GM21723 (cell line): ENCODE results near the gene ABLIM2.

ENCODE experiments used
- ATAC-seq: cut with Tn5 transposase; IDR thresholded peaks from one replicate; pipeline ENCODE4 v1.9.1; 2021; ENCODE audit warnings: mild to moderate bottlenecking, moderate library complexity; ENCODE audit not compliant: unreplicated experiment

ABLIM2 gene

DNA sequence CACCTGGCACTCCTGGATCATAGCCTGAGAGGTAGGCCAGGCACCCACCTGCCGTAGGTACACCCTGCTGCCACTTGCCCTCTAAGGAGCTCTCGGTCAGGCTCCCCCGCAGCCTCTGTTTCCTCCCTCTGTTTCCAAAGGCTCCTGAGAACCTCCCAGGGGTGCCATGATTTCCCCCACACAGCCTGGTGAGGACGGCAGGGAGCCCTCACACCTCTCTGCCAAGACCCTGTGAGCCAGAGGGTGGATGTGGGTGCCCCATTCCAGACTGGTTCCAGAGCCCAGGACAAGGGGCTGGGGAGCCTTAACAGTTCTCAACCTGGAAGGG, 1.6 kb upstream of the ABLIM2 start:
- ATAC-seq, result no peak

DNA sequence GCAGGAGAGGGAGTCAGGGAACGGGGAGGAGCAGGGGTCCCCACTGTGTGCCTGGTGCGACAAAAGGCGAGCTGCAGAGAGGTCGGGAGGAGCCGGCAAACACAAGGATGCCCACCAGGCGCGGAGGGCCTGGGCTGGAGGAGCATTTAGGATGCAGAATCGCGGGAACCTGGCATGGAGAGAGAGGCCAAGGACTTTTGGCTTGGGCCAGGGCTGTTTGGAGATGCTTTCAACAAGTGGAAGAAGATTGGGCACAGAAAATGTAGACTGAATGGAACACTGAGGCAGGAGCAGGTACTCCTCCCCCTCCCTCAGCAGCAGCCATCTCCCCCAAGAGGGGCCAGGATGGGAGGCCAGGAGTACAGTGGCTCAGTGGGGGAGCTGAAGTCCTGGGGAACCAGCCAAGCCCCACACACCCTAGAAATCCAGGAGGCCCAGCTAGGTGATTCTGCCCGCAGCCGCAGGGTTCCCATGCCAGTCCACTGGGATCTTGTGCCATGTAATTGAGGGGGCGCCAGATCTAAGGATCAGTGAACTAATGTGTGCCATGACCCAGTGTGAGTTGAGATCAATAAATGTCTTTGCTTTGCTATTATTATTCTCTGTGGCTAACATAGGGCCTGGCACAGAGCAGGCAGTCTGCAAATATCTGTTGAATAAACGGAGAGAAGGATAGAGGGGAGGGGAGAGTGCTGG, 1.1 kb upstream of the ABLIM2 start:
- ATAC-seq, result no peak

- ATAC-seq, result no peak
These were observed 486 bp downstream of the ABLIM2 start for GRCh38 chr4:8157944-8158709.

GRCh38 chr4:8157496-8157895, 1.1 kb downstream of the ABLIM2 start:
- ATAC-seq, result no peak

DNA sequence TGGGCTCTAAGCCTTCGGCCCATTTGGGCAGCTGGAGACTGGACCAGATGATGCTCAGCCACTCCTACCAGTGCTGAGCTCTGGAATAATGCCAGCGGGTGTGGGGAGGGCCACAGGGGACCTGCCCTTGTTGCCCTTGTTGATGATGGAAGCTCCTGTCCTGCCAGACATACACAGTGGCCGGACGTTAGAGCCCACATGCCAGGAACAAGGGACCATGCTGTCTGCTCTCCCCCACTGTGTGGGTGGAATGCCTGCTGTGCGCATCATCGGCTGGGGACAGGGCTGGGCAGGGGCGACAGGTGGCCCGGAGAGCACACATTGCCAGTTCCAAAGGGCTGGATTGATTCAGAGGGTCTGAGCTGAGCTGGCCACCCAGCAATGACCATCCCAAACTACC, 2.0 kb downstream of the ABLIM2 start:
- no peak for ATAC-seq

- ATAC-seq, result no peak
These were observed 2.8 kb downstream of the ABLIM2 start for GRCh38 chr4:8155660-8156421.

DNA sequence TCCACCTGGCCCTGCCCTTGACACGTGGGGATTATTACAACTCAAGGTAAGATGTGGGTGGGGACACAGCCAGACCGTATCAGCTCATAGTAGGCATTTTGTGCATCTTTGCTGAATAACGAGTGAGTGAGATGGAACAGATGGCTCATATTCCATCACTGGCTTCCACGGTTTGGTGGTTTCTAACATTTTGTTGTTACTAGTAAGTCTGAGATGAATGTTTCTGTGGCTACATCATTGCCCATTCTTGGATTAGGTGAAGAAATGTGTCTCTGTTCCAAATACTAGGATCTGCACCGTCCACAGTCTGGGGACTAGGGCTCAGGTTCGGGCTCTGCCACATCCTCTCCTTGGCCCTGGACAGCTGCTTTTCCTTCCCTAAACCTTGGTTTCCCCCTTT, 3.6 kb downstream of the ABLIM2 start:
- ATAC-seq, result no peak

- no peak for ATAC-seq
These were observed 5.2 kb downstream of the ABLIM2 start for GRCh38 chr4:8153441-8153840.

DNA sequence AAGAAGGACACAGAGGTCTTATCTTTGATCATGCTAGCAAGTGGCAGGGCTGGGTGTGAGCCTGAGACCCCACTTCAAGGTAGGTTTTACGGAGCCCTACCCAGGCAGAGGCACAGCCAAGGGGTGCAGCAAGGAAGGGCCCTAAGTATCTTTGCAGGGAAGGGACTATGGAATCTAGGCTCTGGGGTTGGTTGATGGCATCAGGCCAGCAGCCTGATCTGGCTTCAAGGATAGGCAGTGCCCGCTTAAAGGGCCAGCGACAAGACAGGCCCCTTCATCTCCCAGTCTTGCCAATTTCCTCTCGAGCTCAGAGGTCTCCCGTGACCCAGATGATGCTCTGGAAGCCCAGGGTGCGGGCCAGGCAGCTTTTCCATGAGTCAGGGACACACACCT, 5.8 kb downstream of the ABLIM2 start:
- no peak for ATAC-seq

DNA sequence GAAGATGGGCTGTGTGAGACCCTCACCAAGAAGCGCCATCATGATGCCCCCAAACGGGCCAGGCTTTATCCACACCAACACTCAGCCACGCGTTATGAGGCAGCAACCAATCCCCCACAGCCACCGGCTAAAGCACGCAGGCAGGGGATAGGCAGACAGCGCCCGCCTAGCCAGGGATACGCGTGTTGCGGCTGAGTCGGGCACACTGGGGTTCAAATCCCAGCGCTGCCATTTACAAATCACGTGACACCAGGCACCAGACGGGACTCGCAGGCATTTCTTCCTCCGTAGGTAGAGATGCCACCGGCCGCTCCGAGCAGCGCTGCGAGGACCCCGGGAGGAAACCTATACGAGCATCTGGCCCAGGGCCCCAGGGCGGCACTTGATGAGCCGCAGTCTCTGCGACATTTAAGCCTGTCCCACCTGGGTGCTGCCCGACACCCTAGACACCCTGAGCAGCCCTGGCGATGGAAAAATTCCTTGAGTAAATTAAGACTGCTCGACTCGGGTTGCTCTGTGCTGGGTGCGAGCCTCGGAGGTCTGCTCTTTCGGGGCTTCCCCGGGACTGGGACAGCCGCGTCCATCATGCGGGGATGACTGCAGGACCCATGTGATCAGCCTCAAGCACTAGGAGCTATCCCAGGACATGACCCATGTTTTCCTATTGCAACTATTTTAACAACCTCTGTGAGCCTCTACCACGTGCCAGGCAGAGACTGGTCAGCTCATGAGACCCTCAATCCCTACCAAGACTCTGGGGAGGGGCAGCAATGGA, 6.3 kb downstream of the ABLIM2 start:
- ATAC-seq, result no peak

DNA sequence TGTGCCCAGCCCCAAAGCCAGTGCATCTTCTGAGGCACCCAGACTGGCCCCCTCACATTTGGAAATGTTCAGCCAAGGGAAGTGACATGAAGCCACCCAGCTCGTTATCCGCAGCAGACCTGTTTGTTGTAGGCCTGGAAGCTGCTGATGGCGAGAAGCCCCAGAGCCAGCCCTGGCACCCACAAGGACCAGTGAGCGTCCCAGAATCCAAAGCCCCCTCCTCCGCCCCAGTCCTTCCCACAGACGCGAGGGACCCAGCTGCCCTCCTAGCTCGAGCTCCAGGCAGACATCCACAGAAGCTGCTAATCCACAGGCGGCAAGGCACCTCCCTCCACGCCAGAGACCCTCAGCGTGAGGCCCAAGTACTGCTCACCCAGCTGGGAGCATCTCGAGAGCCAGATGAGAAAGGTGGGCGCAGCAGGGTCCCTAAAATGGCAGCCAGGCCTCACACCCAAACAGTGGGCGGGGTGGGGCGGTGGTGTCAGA, 7.4 kb downstream of the ABLIM2 start:
- no peak for ATAC-seq

DNA sequence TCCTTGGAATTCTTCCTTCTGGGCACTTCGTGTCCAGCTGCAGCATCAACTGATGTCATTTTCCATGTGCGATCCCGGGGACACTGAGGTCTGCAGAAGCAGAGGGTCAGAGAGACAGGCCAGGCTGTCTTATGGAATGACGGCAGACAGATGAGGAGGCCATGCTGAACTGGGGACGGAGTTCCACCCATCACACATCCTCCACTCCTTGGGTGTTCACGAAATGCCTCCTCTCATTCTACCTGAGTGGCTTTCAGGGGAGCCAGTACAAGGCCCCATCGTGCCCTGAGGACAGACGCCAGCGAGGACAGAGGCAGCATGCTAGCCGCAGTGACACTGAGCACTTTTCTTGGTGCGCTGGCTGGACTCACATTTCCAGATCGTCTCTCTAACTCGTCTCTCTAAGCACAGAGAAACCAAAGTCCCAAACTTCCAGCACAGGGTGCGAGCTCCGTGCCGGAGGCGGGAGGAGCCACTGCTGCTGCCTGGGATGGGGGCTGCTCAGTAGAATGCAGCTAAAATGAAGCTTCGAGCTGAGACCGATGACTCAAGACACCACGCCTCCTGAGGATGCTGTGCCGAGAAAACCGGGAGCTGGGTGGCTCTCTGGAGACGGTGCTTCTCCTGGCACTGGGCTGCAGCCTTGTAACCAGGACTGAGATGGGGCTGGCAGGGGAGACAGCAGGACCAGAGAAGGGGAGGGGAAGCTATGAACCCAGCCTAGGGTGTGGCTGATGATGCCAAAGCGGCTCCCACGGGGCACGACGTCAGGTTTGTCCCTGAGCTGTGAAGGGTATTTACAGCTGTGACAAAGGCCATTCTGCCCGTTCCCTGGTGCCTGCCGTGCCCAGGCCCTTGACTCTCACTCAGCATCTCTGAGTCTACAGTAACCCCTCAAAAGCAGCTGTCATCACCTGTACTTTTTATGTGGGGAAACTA, 8.2 kb downstream of the ABLIM2 start:
- no peak for ATAC-seq

DNA sequence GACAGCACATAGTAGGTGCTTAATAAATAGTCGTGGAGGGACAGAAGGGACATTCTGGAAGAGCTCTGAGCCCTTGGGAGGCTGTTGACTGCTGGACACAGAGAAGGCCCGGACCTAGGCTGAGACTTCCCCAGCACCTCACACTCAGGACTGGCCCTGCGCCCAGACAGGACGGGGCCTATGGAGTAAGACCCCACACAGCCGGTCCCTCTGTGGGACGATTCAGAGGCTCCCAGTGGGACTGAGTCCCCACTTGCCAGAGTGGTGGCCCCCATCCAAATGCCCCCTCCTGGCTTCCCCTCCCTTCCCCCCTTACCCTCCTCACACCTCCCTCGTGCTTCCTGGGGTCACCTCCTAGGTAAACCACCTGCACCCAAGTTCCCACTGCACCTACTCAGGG, 8.9 kb downstream of the ABLIM2 start:
- ATAC-seq, result no peak

GRCh38 chr4:8148785-8149435, 9.7 kb downstream of the ABLIM2 start:
- no peak for ATAC-seq

GRCh38 chr4:8148159-8148558, 10.5 kb downstream of the ABLIM2 start:
- no peak for ATAC-seq

GRCh38 chr4:8147231-8147970, 11.2 kb downstream of the ABLIM2 start:
- no peak for ATAC-seq

GRCh38 chr4:8146157-8146556, 12.5 kb downstream of the ABLIM2 start:
- ATAC-seq, result no peak

DNA sequence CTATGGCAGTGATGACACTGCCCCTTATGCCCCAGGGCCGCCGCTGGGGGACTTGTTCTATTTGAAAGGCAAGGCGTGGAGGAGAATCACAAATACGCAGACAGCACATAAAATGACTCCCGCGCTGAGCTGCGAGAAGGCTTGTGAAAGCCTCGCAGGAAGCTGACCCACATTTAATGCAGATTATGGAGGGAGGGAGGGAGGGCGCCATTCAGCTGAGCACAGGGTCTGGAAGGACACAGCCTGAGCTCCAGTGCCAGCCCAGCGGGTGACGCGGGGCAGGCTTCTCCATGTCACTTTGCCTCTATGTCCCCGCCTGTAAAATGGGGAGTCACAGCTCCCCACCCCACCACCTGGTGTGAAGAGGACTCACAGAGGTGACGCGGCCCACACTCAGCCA, 14.3 kb downstream of the ABLIM2 start:
- no peak for ATAC-seq
